GM10248 (cell line): Measurements from ENCODE around the gene STX8.

Experiments used
- CTCF ChIA-PET: fragments of 300-600 bp; sonication (Branson Sonifier 250); formaldehyde crosslinking; extraction: SDS; loops from one replicate; lab custom pipeline; 2021; ENCODE audit warnings: antibody characterized with exemption; lab: Yijun Ruan, JAX
- POLR2A ChIA-PET: fragments of 350-650 bp; sonication (Branson Sonifier 250); formaldehyde crosslinking; extraction: SDS; loops from one replicate; lab custom pipeline; 2020; ENCODE audit warnings: antibody characterized with exemption; lab: Yijun Ruan, JAX
- DNase-seq: peaks from one replicate; pipeline ENCODE4 v3.0.0; 2012; ENCODE audit errors: extremely low spot score
- CTCF ChIP-seq: IDR thresholded peaks from 2 replicates; pipeline ENCODE4 v1.5.1; 2012; ENCODE audit warnings: mild to moderate bottlenecking, low read depth; ENCODE audit errors: extremely low read depth, missing control alignments, control extremely low read depth

The STX8 gene

GRCh38 chr17:9279893-9280292 lies 295.7 kb downstream of the STX8 start:
- TF ChIP-seq CTCF, result no peak
- no peak for DNase-seq
- CTCF ChIA-PET, result interaction anchor here (0.9 kb wide), 1 partner anchor 12 kb away, joined by 4 read pairs; no protein-coding TSS in a partner anchor
- POLR2A ChIA-PET, result no interaction called here

- no peak for TF ChIP-seq CTCF
- DNase-seq, result no peak
- ChIA-PET POLR2A (no interaction called here), CTCF (interaction anchor here (1.1 to 1.9 kb wide), 2 partner anchors 17 to 18 kb away, joined by 3 to 4 read pairs; no protein-coding TSS in a partner anchor)
These were observed 300.6 kb downstream of the STX8 start for GRCh38 chr17:9274973-9275372.

GRCh38 chr17:9273428-9274391 lies 301.9 kb downstream of the STX8 start:
- no peak for TF ChIP-seq CTCF
- ChIA-PET CTCF (interaction anchor here (1.4 to 1.9 kb wide), 2 partner anchors 17 to 18 kb away, joined by 4 to 5 read pairs; no protein-coding TSS in a partner anchor), POLR2A (no interaction called here)
- no peak for DNase-seq

- ChIA-PET POLR2A (no interaction called here), CTCF (interaction anchor here (1.4 kb wide), 1 partner anchor 19 kb away, joined by 5 read pairs; no protein-coding TSS in a partner anchor)
- no peak for TF ChIP-seq CTCF
- no peak for DNase-seq
These were observed 303.0 kb downstream of the STX8 start for GRCh38 chr17:9272501-9273200.

GRCh38 chr17:9271989-9272388 lies 303.6 kb downstream of the STX8 start:
- ChIA-PET CTCF (no interaction called here), POLR2A (no interaction called here)
- DNase-seq, result no peak
- no peak for TF ChIP-seq CTCF

GRCh38 chr17:9270921-9271320 lies 304.7 kb downstream of the STX8 start:
- ChIA-PET CTCF (no interaction called here), POLR2A (no interaction called here)
- no peak for DNase-seq
- no peak for TF ChIP-seq CTCF
